A673 (cell line): ENCODE measurements around the gene SLC16A6.
"Not testable (repeated sequence)": the region's sequence is repeated elsewhere in the genome, so short reads cannot be mapped to it uniquely, and the experiment has no call there.

Source experiments
- EZH2 ChIP-seq: fragments of 200-600 bp; sonication (generic); IDR thresholded peaks from 2 replicates; pipeline ENCODE4 v1.6.1; 2017; ENCODE audit warnings: borderline replicate concordance, low read depth, mild to moderate bottlenecking, mixed read lengths, antibody characterized with exemption, low read length; ENCODE audit not compliant: poor library complexity, severe bottlenecking
- TF ChIP-seq, protein P1 (sequence below): fragments of 300-800, 200-600 bp; sonication (generic); conservative IDR thresholded peaks from 2 replicates; pipeline ENCODE4 v1.5.1; 2017; ENCODE audit warnings: low read depth, mild to moderate bottlenecking, antibody characterized with exemption, low read length, moderate library complexity, mixed read lengths

DNA sequence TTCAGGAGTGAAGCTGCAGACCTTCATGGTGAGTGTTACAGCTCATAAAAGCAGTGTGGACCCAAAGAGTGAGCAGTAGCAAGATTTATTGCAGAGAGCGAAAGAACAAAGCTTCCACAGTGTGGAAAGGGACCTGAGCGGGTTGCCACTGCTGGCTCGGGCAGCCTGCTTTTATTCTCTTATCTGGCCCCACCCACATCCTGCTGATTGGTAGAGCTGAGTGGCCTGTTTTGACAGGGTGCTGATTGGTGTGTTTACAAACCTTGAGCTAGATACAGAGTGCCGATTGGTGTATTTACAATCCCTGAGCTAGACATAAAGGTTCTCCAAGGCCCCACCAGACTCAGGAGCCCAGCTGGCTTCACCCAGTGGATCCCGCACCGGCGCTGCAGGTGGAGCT is 17.6 kb upstream of the SLC16A6 start:
- TF ChIP-seq, protein P1, sequence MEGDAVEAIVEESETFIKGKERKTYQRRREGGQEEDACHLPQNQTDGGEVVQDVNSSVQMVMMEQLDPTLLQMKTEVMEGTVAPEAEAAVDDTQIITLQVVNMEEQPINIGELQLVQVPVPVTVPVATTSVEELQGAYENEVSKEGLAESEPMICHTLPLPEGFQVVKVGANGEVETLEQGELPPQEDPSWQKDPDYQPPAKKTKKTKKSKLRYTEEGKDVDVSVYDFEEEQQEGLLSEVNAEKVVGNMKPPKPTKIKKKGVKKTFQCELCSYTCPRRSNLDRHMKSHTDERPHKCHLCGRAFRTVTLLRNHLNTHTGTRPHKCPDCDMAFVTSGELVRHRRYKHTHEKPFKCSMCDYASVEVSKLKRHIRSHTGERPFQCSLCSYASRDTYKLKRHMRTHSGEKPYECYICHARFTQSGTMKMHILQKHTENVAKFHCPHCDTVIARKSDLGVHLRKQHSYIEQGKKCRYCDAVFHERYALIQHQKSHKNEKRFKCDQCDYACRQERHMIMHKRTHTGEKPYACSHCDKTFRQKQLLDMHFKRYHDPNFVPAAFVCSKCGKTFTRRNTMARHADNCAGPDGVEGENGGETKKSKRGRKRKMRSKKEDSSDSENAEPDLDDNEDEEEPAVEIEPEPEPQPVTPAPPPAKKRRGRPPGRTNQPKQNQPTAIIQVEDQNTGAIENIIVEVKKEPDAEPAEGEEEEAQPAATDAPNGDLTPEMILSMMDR: not testable (repeated sequence)
- TF ChIP-seq EZH2: not testable (repeated sequence)
